Fibroblast of skin of right quadriceps (primary cell): Measurements from ENCODE around the gene CLK4.

Source experiments
- DNase-seq: peaks from one replicate; pipeline ENCODE4 v3.0.0-alpha.2; 2013

The CLK4 gene

GRCh38 chr5:178583279-178583678 is 43.6 kb downstream of the CLK4 start:
- DNase-seq = no peak

- DNase-seq = no peak
Observed at GRCh38 chr5:178582291-178582690, 44.6 kb downstream of the CLK4 start.

DNA sequence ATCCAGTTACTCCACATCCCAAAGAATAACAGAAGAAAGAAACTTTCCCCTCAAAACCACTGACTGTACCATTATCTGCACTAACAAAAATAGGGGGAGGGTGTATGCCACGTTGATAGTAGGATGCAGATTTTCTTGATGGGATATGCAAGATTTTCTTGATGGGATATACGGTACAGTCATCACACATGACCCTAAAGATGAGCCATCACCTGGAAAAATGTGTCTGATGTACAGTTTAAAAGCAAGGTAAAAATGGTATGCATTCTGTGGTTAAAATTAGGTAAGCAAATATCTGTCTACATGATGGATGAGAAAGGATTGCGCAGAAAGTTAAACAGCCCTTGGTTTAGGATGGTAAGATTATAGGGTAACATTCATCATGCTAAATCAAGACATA is 45.2 kb downstream of the CLK4 start:
- DNase-seq = no peak

- no peak for DNase-seq
Observed at GRCh38 chr5:178580271-178580955, 46.4 kb downstream of the CLK4 start.

DNA sequence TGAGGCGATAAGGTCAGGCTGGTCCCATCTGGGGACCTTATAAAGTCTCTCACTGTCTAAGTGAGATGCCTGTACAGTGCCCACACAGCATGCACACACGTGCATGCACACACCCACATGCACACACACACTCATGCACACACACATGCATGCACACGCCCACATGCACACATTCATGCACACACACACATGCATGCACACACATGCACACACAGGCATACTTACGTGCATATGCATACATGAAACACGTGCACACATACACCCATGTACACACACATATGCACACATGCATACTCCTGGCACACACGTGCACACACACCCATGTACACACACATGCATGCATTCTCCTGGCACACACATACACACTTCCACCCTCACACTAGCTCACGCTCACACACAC is 48.9 kb downstream of the CLK4 start:
- no peak for DNase-seq

- DNase-seq = no peak
Observed at GRCh38 chr5:178577376-178577839, 49.4 kb downstream of the CLK4 start.

DNA sequence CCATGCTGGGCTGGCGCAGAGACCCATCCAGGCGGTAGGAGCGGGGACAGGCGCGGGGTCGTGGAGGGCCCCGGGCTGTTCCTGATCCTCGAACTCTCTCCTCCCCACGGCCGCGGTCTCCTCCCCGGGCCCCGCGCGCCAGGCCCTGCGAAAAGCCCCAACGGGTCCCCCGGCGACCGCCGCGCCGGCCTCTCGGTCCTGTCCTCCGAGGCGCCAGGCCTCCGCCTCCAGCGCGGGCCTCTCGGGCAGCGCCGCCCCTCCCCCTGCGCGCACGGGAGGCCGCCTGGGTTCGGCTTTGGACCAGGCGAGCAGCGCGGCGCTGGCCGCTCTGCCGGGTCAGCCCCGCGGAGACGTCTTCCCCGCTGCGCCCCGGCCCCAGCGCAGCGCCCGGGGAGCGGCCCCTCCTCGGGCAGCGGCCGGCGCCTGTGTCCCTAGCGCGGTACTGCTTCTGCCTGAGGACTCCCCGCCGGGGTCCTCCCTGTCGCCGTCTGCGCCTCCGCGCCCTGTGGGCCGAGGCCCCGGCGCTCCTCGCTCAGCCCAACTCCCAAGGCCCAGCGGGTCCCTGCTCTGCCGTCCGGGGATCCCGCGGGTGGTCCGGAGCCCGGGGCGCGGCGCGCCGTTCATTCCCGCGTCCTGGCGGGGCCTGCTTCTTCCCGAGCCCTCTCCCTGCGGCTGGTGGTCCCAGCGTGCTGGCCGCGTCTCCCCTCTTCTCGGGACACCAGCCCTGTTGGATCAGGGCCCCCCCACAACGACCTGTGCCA is 50.1 kb downstream of the CLK4 start:
- no peak for DNase-seq

GRCh38 chr5:178573216-178573615 is 53.6 kb downstream of the CLK4 start:
- no peak for DNase-seq

DNA sequence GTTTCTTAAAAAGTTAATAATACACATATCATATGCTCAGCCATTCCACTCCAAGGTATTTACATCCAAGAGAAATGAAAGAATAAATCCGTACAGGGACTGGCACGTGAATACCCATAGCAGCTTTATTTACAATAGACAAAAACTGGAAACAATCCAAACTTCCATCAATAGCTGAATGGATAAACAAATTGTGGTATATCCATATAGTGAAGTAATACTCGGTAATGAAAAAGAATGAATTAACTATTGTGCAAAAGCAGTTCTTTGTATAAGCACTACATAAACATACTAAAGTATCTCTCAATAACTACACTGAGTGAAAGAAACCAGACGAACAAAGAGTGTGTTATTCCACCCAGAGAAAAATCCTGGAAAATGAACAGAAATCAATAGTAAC is 54.2 kb downstream of the CLK4 start:
- DNase-seq = no peak

GRCh38 chr5:178569485-178569884 is 57.4 kb downstream of the CLK4 start:
- DNase-seq = no peak

DNA sequence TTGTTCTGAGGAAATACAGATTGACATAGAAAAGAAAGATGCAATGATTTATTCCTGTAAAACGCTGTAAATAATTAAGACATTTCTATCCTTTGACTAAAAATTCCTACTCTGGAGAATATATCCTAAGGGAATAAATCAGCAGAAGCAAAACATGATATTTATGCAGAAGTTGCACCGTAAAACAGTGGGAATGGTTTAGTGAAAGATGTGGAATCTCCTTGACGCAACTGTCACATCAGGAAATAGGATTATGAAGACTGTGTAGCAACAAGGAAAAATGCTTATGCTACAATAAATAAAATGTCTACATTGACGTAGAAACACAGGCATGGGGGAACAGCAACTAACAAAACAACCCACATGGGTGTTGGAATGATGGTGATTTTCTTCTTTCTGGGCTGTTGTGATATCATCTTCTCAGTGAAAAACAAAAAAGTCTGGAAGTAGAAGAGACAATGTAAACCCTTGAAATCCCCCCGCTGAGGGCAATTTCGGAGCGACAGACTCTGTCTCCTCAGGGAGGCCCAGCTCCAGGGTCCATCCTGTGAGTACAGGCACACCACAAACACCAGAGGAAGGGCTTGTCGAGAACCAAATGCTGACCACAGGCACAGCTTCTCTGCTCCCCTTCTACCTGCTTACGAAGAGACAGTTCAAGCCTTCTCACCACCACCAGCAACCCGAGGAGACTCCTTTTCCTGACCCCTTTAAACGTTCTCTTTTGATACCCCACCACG is 61.9 kb downstream of the CLK4 start:
- DNase-seq = peak; percentile 70

- no peak for DNase-seq
Observed at GRCh38 chr5:178564397-178564796, 62.5 kb downstream of the CLK4 start.

- no peak for DNase-seq
Observed at GRCh38 chr5:178563621-178564020, 63.2 kb downstream of the CLK4 start.

DNA sequence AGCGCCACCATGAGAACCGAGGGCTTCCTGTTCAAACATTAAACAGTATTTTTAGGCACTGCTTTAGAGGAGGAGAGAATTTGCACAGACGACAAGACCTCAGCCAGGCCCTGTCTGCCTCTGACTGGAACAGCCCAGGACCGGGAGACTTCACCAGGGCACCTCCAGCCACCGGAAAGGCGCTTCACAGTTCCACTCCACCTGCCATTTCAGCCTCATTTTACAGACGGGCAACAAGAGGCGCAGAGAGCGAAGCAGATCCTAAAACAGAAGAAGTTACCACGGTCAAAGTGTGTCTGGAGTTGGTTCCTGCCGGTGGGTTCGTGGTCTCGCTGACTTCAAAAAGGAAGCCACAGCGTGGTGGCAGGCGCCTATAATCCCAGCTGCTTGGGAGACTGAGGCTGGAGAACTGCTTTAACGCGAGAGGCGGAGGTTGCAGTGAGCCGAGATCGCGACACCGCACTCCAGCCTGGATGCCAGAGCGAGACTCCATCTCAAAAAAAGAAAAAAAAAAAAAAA is 65.0 kb downstream of the CLK4 start:
- DNase-seq = no peak

- DNase-seq = no peak
Observed at GRCh38 chr5:178560911-178561310, 65.9 kb downstream of the CLK4 start.

GRCh38 chr5:178557416-178557815 is 69.4 kb downstream of the CLK4 start:
- no peak for DNase-seq

- DNase-seq = no peak
Observed at GRCh38 chr5:178555771-178556211, 71.1 kb downstream of the CLK4 start.

DNA sequence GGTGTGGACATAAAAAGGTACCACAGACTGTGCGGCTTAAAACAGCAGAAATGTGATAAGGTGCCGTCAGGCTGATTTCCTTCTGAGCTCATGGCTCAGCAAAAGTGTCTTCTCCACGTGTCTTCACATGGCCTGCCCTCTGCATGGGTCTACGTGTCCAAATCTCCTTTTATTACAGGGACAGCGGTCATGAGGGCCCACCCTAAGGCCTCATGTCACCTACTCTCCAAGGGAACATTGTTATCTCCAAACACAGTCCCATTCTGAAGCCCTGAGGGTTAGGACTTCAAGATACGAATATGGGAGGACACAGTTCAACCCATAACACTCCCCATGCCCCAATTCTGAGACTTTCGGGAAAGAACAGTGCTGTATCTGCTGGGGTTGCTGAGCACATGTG is 71.8 kb downstream of the CLK4 start:
- no peak for DNase-seq

GRCh38 chr5:178554311-178554710 is 72.5 kb downstream of the CLK4 start:
- DNase-seq = no peak

GRCh38 chr5:178553517-178553916 is 73.3 kb downstream of the CLK4 start:
- no peak for DNase-seq
